Bone marrow (tissue), 2 donors: ENCODE results near the gene CHID1.

Experiments used
- DNase-seq, 2 donors: peaks; one replicate each; lab custom pipeline; 2025; lab: John Stamatoyannopoulos, UW

Gene CHID1

DNA sequence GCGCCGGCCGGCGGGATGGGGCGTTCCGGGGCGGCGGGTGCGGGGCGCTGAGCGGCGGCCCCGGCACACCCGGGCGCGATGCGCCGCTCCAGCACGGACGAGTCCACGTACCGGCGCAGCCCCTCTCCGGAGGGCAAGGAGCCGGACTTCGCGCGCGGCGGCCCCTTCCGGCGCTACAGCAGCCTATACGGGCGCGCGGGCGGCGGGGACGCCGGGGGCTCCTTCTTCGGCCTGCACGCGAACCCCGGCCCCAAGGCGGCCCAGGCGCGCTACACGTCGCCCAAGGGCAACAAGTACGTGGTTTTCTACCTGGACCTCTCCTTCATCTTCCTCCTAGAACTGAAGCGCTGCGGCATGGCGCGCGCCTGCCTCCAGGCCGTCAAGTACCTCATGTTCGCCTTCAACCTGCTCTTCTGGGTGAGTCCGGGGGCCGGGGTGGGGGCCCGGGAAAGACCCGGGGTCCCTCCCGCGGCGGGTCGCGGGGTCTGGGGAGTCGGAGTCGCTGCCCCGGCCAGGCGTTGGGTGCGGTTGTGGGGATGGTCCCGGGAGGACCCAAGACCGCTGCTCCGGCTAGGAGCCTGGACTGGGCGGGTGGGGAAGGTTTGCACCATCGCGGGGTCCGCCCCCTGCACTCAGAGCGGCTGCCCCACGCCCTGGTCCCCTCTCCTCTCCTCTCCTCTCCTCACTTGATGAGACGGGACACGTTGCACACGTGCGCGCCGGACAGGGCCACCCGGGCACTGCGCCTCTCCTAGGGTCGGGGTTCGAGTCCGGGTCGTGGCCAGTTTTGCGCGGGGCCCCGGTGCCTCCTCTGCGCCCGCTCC is 60.4 kb downstream of the CHID1 start:
- no peak for DNase-seq

DNA sequence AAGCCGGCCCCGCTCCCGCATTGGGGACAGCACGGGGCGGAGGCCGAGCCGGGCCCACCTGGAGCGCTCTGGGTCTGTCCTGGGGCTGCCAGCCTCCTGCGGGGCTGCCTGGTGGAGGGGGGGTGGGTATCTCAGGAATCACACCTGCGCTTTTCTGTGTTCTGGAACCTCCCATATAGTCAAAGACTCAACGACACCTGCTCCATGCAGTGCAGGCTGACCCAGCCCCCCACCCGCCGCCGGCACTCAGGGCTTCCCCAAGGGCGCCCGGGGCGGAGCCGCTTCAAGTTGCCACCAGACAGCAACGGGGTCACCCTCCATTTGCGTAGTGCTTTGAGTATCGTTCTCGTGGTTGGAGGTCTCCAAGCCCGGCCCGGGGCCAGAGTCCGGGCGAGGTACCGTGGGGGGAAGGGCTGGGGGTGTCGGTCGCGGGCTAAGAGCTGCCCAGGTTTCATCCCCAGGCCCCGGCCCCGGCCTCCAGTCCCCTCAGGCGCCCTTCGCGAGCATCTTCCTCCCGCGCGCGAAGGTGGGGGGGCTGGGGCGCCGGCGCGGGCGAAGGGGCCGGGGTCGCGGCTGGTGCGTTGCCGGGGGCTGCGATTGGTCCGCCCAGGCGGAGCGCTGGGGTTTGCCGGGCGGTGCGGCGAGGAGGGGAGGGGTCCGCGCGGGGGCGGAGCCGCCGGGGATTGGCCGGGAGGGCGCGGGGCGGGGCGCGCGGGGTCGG is 61.3 kb downstream of the CHID1 start:
- DNase-seq: no peak

DNA sequence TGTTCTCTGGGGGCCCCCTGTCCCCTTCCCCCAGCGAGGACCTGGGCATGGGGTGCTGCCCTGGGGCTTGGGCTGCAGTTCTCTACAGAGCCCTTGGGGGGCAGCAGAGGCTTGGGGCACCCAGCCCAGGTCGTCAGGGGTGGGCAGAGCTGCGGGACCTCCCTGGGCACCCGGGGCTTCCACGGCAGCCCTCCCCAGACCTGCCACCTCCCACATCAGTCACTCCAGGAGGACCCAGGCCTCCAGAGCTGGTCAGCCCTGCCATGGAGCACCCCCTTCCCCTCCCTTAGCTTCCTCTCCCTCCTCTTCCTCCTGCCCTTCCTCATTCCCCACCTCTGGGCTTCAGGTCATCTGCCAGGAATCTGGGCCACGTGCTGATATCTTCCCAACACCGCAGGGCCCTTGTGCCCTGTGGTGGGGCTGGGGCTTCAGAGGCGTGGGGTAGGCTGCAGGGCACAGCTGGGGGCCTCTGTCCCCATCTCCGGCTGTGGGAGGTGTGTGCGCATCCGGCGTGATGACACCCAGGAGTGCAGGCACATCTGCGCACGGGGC is 62.2 kb downstream of the CHID1 start:
- DNase-seq: no peak

DNA sequence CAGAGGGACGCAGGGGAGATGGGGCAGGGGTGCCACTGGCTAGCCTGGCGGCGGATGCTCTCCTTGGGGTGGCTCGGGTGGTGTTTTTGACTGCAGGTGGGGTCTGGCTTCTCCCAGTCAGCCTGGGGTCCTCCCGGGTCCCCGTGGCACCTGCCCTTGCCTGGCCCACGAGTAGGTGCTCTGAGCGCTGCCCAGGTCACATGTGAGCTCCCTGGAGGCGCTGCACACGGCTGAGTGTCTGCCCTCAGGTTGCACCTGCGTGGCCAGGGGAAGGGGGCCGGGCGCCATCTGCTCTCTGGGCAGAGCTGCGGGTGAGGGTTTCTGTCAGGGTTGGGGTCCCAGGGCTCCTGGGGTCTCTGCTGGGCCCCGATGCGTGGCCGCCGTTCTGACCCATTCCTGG is 62.7 kb downstream of the CHID1 start:
- no peak for DNase-seq

- no peak for DNase-seq
These were observed 64.0 kb downstream of the CHID1 start for GRCh38 chr11:846496-847098.

DNA sequence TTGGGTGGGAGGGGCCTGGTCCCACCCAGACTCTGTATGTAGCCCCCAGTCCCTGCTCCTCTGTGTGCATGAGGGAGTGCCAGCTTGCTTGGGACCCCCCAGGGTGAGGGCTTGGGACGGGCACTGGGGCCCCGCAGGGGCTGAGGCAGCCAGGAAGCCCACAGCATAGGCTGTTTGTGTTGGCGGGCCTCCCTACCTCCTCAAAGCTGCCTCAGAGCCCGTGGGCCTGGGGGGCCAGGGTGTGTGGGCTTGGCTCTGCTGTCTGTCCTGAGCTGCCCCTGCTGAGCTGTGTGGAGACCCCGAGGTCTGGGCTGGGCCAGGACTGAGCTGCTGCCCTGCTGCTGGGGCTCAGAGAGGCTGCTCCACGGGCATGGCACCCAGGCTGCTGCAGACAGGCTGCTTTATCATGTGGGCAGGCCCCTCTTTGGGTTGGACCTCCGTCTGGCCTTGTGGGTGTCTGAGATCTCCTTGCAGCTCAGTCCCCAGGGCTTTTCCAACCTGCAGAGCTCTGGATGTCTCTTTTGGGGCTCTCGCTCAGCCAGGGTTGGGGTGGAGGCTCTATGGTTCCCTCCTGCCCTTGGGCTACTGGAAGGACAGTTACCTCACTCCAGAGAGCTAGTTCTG is 64.6 kb downstream of the CHID1 start:
- no peak for DNase-seq

- no peak for DNase-seq
These were observed 65.6 kb downstream of the CHID1 start for GRCh38 chr11:844693-845644.

- DNase-seq: no peak
These were observed 66.6 kb downstream of the CHID1 start for GRCh38 chr11:843818-844692.

- no peak for DNase-seq
These were observed 67.4 kb downstream of the CHID1 start for GRCh38 chr11:843086-843734.

GRCh38 chr11:842370-843002 is 68.1 kb downstream of the CHID1 start, which contains the start of the genes POLR2L and TSPAN4:
POLR2L (minus strand) TSS chr11:842529; CDS start chr11:842508, 21 bp downstream.
TSPAN4 (plus strand) TSS chr11:842852; CDS start chr11:850305, 7,453 bp downstream.
- peak; percentile 56 to 98 for DNase-seq

DNA sequence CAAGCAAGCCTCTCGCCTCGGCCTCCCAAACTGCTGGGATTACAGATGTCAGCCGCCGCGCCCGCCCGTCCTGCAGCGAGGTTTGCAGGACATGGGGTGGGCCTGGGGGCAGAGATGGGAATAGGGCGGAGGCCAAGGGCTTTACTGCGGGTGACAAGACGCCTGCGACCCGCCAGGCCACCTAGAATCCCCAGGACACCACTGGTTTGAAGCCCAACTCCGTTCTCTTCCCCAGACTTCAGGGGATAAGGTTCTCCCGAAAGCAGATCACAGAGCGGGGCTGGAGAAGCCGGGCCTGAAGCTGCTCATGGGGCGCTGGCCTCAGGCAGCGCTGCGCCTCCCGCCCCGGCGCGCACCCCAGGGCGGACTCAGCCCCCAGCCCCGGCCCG is 68.6 kb downstream of the CHID1 start:
- DNase-seq: no peak

GRCh38 chr11:839875-840617 is 70.6 kb downstream of the CHID1 start:
- no peak for DNase-seq

DNA sequence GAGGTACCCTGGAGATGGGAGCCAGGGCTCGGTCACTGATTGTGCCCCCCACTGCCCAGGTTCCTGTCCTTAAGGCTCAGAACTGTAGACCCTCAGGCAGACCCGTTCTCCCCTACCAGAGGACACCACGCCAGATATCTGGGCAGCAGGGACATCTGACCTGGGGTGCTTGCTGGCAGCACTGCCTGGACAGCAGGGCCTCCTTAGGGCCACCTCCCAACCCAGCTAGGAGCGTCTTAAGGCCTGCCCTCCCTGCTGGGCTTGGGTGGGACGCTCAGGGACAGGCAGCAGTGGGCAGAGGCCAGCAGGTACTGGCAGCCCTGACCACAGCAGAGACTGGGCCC is 71.4 kb downstream of the CHID1 start:
- no peak for DNase-seq

DNA sequence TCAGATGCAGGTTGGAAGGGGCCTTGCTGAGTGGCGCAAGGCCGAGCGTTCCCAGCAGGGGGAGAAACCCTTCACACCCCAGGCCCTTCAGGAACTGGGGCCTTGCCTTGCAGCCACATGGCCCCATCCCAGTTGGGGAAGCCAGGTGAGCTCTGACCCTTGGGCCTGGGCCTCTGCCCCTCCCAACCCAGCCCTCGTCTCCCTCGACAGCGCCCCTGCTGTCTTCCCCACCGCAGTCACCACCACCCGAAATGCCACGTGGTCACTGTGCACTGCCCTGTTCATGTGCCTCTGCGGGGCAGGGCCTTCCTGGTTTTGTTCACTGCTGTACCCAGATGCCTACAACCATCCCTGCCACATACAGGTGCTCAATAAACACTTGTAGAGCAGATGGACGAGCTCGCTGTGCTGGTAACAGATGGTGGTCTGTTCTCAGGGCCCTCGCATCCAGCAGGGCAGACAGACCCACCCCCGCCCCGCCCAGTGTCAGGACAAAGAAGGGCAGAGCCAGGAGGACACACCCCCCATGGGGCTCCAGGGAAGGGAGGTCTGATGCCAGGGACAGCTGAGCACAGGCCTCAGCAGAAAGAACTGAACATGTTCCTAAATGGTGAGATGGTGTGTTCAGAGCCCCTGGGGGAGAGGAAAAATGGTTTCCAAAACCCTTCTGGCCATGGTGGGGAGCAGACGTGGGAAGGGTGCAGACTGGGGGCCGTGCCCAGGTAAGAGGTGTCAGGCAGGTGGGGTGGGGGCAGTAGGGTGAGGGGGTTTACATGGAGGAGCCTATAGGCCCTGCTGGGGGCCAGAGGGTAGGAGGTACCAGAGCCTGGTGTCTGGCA is 72.0 kb downstream of the CHID1 start:
- no peak for DNase-seq

DNA sequence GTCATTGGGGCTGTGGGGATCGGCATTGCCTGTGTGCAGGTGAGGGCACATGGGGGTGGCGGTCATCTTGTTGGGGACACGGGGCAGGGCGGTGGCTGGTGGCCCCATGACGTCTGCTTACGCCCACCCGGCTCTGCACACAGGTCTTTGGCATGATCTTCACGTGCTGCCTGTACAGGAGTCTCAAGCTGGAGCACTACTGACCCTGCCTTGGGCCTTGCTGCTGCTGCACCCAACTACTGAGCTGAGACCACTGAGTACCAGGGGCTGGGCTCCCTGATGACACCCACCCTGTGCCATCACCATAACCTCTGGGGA is 72.7 kb downstream of the CHID1 start:
- no peak for DNase-seq

DNA sequence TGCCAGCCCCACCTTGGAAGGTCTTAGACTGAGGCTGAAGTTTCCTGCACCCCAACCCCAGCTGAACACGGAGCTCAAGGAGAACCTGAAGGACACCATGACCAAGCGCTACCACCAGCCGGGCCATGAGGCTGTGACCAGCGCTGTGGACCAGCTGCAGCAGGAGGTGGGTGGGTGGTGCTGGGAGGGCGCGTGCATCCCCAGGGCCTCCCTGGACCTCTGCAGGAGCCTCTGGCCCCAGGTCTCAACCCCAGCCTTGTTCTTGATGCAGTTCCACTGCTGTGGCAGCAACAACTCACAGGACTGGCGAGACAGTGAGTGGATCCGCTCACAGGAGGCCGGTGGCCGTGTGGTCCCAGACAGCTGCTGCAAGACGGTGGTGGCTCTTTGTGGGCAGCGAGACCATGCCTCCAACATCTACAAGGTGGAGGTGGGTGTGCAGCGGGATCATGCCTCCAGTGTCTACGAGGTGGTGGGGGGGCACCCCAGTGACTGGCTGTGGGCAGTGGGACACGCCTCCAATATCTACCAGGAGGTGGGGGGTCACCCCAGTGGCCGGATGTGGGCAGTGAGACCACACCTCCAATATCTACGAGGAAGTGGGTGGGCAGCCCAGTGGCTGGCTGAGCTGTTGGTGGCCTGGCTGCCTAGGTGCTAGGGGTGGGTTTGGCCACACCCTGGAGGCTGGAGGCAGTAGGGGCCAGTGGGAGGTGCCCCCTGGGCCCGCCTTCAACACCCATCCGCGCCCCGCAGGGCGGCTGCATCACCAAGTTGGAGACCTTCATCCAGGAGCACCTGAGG is 73.2 kb downstream of the CHID1 start:
- DNase-seq: no peak

DNA sequence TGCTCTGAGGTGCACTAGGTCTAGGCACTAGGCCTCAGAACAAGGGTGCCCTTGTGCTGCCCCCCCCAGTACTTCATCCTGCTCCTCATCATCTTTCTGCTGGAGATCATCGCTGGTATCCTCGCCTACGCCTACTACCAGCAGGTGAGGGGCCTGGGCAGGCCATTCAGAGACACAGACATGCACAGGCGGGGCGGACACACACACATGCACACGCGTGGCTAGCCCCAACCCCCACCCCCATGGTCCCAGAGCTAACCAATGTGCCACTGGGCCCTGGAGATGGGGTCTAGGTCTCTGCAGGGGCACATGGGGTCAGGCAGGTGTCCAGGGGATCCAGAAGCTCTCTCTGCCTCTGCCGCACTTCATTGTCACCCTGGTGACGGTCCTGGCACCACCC is 73.9 kb downstream of the CHID1 start:
- no peak for DNase-seq
